GM23338 (cell line): ENCODE results near the gene AP1M1. TPM values are rescaled to one million over a fixed set of nuclear protein-coding genes. Genes with fewer than 3 reads are reported as not detected.

ENCODE experiments used
- ATAC-seq: fragments of 200-7000 bp; cut with Tn5 transposase; 3 replicates; pipeline ENCODE4 v1.9.1; 2020
- DNase-seq: peaks from one replicate; pipeline ENCODE4 v3.0.0-alpha.2; 2015; ENCODE audit warnings: low spot score
- H2AFZ ChIP-seq: fragments of 200-600 bp; sonication (generic); 2 replicates; pipeline ENCODE4 v1.8.0; 2016; ENCODE audit warnings: antibody characterized with exemption, mild to moderate bottlenecking, moderate library complexity
- H3F3A ChIP-seq: fragments of 200-600 bp; sonication (generic); replicated peaks from 2 replicates; pipeline ENCODE4 v1.8.0; 2017; ENCODE audit warnings: antibody characterized with exemption, mixed run types, low read depth
- H3K27ac ChIP-seq: fragments of 200-600 bp; sonication (generic); 2 replicates; pipeline ENCODE4 v1.6.1; 2016; ENCODE audit warnings: low read depth
- H3K27me3 ChIP-seq: fragments of 200-600 bp; sonication (generic); 2 replicates; pipeline ENCODE4 v1.8.0; 2016; ENCODE audit warnings: mild to moderate bottlenecking, mixed run types, moderate library complexity; ENCODE audit not compliant: insufficient read depth
- H3K36me3 ChIP-seq: fragments of 200-600 bp; sonication (generic); 2 replicates; pipeline ENCODE4 v1.8.0; 2016; ENCODE audit warnings: mild to moderate bottlenecking; ENCODE audit not compliant: insufficient read depth
- H3K4me1 ChIP-seq: fragments of 200-600 bp; sonication (generic); 2 replicates; pipeline ENCODE4 v1.8.0; 2016; ENCODE audit warnings: mild to moderate bottlenecking, moderate library complexity; ENCODE audit not compliant: insufficient read depth
- H3K4me2 ChIP-seq: fragments of 200-600 bp; sonication (generic); 2 replicates; pipeline ENCODE4 v1.7.1; 2017; ENCODE audit warnings: mixed run types
- H3K4me3 ChIP-seq: fragments of 200-600 bp; sonication (generic); 2 replicates; pipeline ENCODE4 v1.6.1; 2016; ENCODE audit warnings: mixed run types
- H3K79me2 ChIP-seq: fragments of 200-600 bp; sonication (generic); replicated peaks from 2 replicates; pipeline ENCODE4 v1.8.0; 2017; ENCODE audit warnings: mild to moderate bottlenecking; ENCODE audit not compliant: insufficient read depth
- H3K9me2 ChIP-seq: fragments of 200-600 bp; sonication (generic); 2 replicates; pipeline ENCODE4 v1.8.0; 2017; ENCODE audit not compliant: insufficient read depth
- H4K20me1 ChIP-seq: fragments of 200-600 bp; sonication (generic); replicated peaks from 2 replicates; pipeline ENCODE4 v1.8.0; 2017; ENCODE audit warnings: mild to moderate bottlenecking; ENCODE audit not compliant: insufficient read depth
- H3K27ac Mint-ChIP-seq: 2 replicates; pipeline ENCODE4 v1.8.0; 2020; ENCODE audit warnings: inconsistent platforms, mild to moderate bottlenecking, moderate library complexity, mixed read lengths
- H3K27me3 Mint-ChIP-seq: 3 replicates; pipeline ENCODE4 v1.8.0; 2022; ENCODE audit warnings: low read depth, mild to moderate bottlenecking, moderate library complexity, mixed read lengths, inconsistent platforms; ENCODE audit not compliant: insufficient read depth, poor library complexity
- H3K36me3 Mint-ChIP-seq: 3 replicates; pipeline ENCODE4 v1.8.0; 2021; ENCODE audit warnings: low read depth, mild to moderate bottlenecking, inconsistent platforms, moderate library complexity, mixed read lengths
- H3K4me1 Mint-ChIP-seq: 3 replicates; pipeline ENCODE4 v1.8.0; 2020; ENCODE audit warnings: mild to moderate bottlenecking, inconsistent platforms, mixed read lengths
- H3K4me3 Mint-ChIP-seq: 3 replicates; pipeline ENCODE4 v1.8.0; 2021; ENCODE audit warnings: moderate library complexity, mild to moderate bottlenecking, inconsistent platforms, mixed read lengths
- H3K9me3 Mint-ChIP-seq: 3 replicates; pipeline ENCODE4 v1.8.0; 2020; ENCODE audit warnings: moderate library complexity, mild to moderate bottlenecking, inconsistent platforms, mixed read lengths
- CREB1 ChIP-seq: fragments of 250-450 bp; sonication (Bioruptor Pico); IDR thresholded peaks from 2 replicates; pipeline ENCODE4 v1.5.0; 2020; ENCODE audit warnings: low read depth, mild to moderate bottlenecking, moderate library complexity
- ETS1 ChIP-seq: IDR thresholded peaks from 2 replicates; pipeline ENCODE4 v1.6.1; 2016; ENCODE audit warnings: antibody characterized with exemption
- EZH2 ChIP-seq: fragments of 200-600 bp; sonication (generic); IDR thresholded peaks from one replicate; pipeline ENCODE4 v1.8.0; 2017; ENCODE audit warnings: antibody characterized with exemption, mild to moderate bottlenecking, low read depth; ENCODE audit not compliant: unreplicated experiment
- JUNB ChIP-seq: IDR thresholded peaks from one replicate; pipeline ENCODE4 v1.6.1; 2016; ENCODE audit warnings: antibody characterized with exemption; ENCODE audit not compliant: unreplicated experiment
- REST ChIP-seq: IDR thresholded peaks from one replicate; pipeline ENCODE4 v1.6.1; 2018; ENCODE audit warnings: antibody characterized with exemption; ENCODE audit not compliant: unreplicated experiment
- STAT1 ChIP-seq: IDR thresholded peaks from one replicate; pipeline ENCODE4 v1.6.1; 2016; ENCODE audit warnings: antibody characterized with exemption; ENCODE audit not compliant: unreplicated experiment
- ZNF114 ChIP-seq: fragments of 250-450 bp; sonication (Bioruptor Pico); IDR thresholded peaks from 2 replicates; pipeline ENCODE4 v1.5.0; 2020; ENCODE audit warnings: mild to moderate bottlenecking, moderate library complexity
- ZNF462 ChIP-seq: fragments of 250-450 bp; sonication (Bioruptor Pico); IDR thresholded peaks from 2 replicates; pipeline ENCODE4 v1.5.0; 2020; ENCODE audit warnings: mild to moderate bottlenecking, moderate library complexity
- polyA plus RNA-seq: library from polyadenylated mRNA; unstranded; fragments of >200 nt; fragmentation: Nextera tagmentation; extraction: Ambion mirVana; gene quantifications from 2 replicates; pipeline ENCODE4 v1.2.1, GENCODE V29; 2016
- total RNA-seq: library from RNA; depleted of rRNA; stranded (reverse); fragments of >200 nt; shearing (Covaris generic); gene quantifications from 2 replicates; pipeline ENCODE4 v1.2.3, GENCODE V29; 2014

Gene AP1M1
- total and polyA plus RNA-seq, 2 experiments from 2014 or later: 22.0 to 32.0 TPM

GRCh38 chr19:16225279-16226183 lies 27.8 kb downstream of the AP1M1 start:
- Mint-ChIP-seq H3K4me3 (no peak overlapping the region), H3K36me3 (peaks cover 29% of the 10 kb centered on the region), H3K4me1 (no peaks in the 10 kb centered on the region), H3K27ac (peak overlapping the region; percentile 56; the same call in 1 of the 2 replicates), H3K27me3 (peaks cover 9% of the 10 kb centered on the region), H3K9me3 (peaks cover 24% of the 10 kb centered on the region)
- no peaks in the 10 kb centered on the region for H3F3A ChIP-seq
- no peak overlapping the region for H3K4me2 ChIP-seq
- no peaks in the 10 kb centered on the region for H3K27me3 ChIP-seq
- H3K4me3 ChIP-seq: no peak overlapping the region
- TF ChIP-seq ETS1: no peak
- no peak for TF ChIP-seq REST
- no peak for TF ChIP-seq ZNF114 (CRISPR knock-in tag)
- TF ChIP-seq STAT1: no peak
- H3K27ac ChIP-seq: no peak overlapping the region
- no peaks in the 10 kb centered on the region for H3K79me2 ChIP-seq
- peaks cover 13% of the 10 kb centered on the region; the same call in 1 of the 2 replicates for H3K36me3 ChIP-seq
- no peak for ATAC-seq
- no peaks in the 10 kb centered on the region for H3K4me1 ChIP-seq
- H2AFZ ChIP-seq: no peak overlapping the region
- no peak for DNase-seq
- H4K20me1 ChIP-seq: no peaks in the 10 kb centered on the region
- H3K9me2 ChIP-seq: no peaks in the 10 kb centered on the region

GRCh38 chr19:16226184-16226591 lies 28.5 kb downstream of the AP1M1 start:
- H3K4me2 ChIP-seq: no peak overlapping the region
- H3K27ac ChIP-seq: no peak overlapping the region
- H3K27me3 ChIP-seq: no peaks in the 10 kb centered on the region
- no peaks in the 10 kb centered on the region for H3K79me2 ChIP-seq
- H4K20me1 ChIP-seq: no peaks in the 10 kb centered on the region
- H3K36me3 Mint-ChIP-seq: peaks cover 26% of the 10 kb centered on the region; the same call in 2 of the 3 replicates
- no peaks in the 10 kb centered on the region for H3K9me2 ChIP-seq
- H3K9me3 Mint-ChIP-seq: peaks cover 18% of the 10 kb centered on the region
- H3K27me3 Mint-ChIP-seq: peaks cover 11% of the 10 kb centered on the region
- H3K36me3 ChIP-seq: peaks cover 7% of the 10 kb centered on the region; the same call in 1 of the 2 replicates
- no peaks in the 10 kb centered on the region for H3K4me1 ChIP-seq
- ATAC-seq (no peak), DNase-seq (no peak)
- no peak overlapping the region for H2AFZ ChIP-seq
- no peak overlapping the region for H3K4me3 ChIP-seq
- peak overlapping the region; percentile 56; the same call in 1 of the 2 replicates for H3K27ac Mint-ChIP-seq
- H3K4me3 Mint-ChIP-seq: no peak overlapping the region
- H3K4me1 Mint-ChIP-seq: no peaks in the 10 kb centered on the region
- H3F3A ChIP-seq: no peaks in the 10 kb centered on the region
- TF ChIP-seq STAT1 (no peak), EZH2 (no peak), JUNB (no peak), ETS1 (no peak), ZNF462 (CRISPR knock-in tag) (no peak), CREB1 (CRISPR knock-in tag) (no peak)
